Neural progenitor cell (in vitro differentiated cells): ENCODE measurements around the gene FES. TPM values are rescaled to one million over a fixed set of nuclear protein-coding genes. Genes with fewer than 3 reads are reported as not detected.
A peak's percentile ranks its signal among the peaks of the same experiment; 100 is the strongest.
"Not testable (repeated sequence)": the region's sequence is repeated elsewhere in the genome, so short reads cannot be mapped to it uniquely, and the experiment has no call there.

Experiments
- DNase-seq: peaks from one replicate; pipeline ENCODE4 v3.0.0-alpha.2; 2016; ENCODE audit warnings: low spot score
- H2AFZ ChIP-seq: fragments of 200-600 bp; sonication (generic); replicated peaks from 2 replicates; pipeline ENCODE4 v1.6.1; 2016; ENCODE audit warnings: antibody characterized with exemption
- H3F3A ChIP-seq: fragments of 200-600 bp; sonication (generic); 2 replicates; pipeline ENCODE4 v1.6.1; 2016; ENCODE audit warnings: antibody characterized with exemption, low read depth
- H3K27ac ChIP-seq: fragments of 200-600 bp; sonication (generic); 2 replicates; pipeline ENCODE4 v1.5.1; 2016; ENCODE audit warnings: mild to moderate bottlenecking
- H3K27me3 ChIP-seq: fragments of 200-600 bp; sonication (generic); 2 replicates; pipeline ENCODE4 v1.6.1; 2016; ENCODE audit warnings: mild to moderate bottlenecking, moderate library complexity
- H3K36me3 ChIP-seq: fragments of 200-600 bp; sonication (generic); 2 replicates; pipeline ENCODE4 v1.5.1; 2016
- H3K4me1 ChIP-seq: fragments of 200-600 bp; sonication (generic); 2 replicates; pipeline ENCODE4 v1.6.1; 2016; ENCODE audit warnings: mixed run types
- H3K4me2 ChIP-seq: fragments of 200-600 bp; sonication (generic); 2 replicates; pipeline ENCODE4 v1.6.1; 2016
- H3K4me3 ChIP-seq: fragments of 200-600 bp; sonication (generic); 2 replicates; pipeline ENCODE4 v1.5.1; 2016
- H3K79me2 ChIP-seq: fragments of 200-600 bp; sonication (generic); 2 replicates; pipeline ENCODE4 v1.6.1; 2016; ENCODE audit warnings: low read depth
- H3K9ac ChIP-seq: fragments of 200-600 bp; sonication (generic); 2 replicates; pipeline ENCODE4 v1.6.1; 2016
- H3K9me3 ChIP-seq: fragments of 200-600 bp; sonication (generic); 2 replicates; pipeline ENCODE4 v1.5.1; 2016; ENCODE audit warnings: low read depth
- H4K20me1 ChIP-seq: fragments of 200-600 bp; sonication (generic); 2 replicates; pipeline ENCODE4 v1.6.1; 2016; ENCODE audit warnings: low read depth
- H3K27ac Mint-ChIP-seq: 3 replicates; pipeline ENCODE4 v1.8.0; 2021; ENCODE audit warnings: mixed read lengths
- H3K27me3 Mint-ChIP-seq: 2 replicates; pipeline ENCODE4 v1.8.0; 2022; ENCODE audit warnings: low read depth, mild to moderate bottlenecking, inconsistent platforms, moderate library complexity, mixed read lengths; ENCODE audit not compliant: insufficient read depth
- H3K36me3 Mint-ChIP-seq: 3 replicates; pipeline ENCODE4 v1.8.0; 2021; ENCODE audit warnings: mixed read lengths
- H3K4me1 Mint-ChIP-seq: 3 replicates; pipeline ENCODE4 v1.8.0; 2021; ENCODE audit warnings: mixed read lengths
- H3K4me3 Mint-ChIP-seq: 3 replicates; pipeline ENCODE4 v1.8.0; 2021; ENCODE audit warnings: mild to moderate bottlenecking, moderate library complexity, mixed read lengths
- H3K9me3 Mint-ChIP-seq: 3 replicates; pipeline ENCODE4 v1.8.0; 2020; ENCODE audit warnings: mixed read lengths
- EZH2 ChIP-seq: fragments of 200-600 bp; sonication (generic); IDR thresholded peaks from 2 replicates; pipeline ENCODE4 v1.6.1; 2017; ENCODE audit warnings: antibody characterized with exemption, mild to moderate bottlenecking, moderate library complexity
- EZH2phosphoT487 ChIP-seq: fragments of 200-600 bp; sonication (generic); IDR thresholded peaks from 2 replicates; pipeline ENCODE4 v1.6.1; 2017; ENCODE audit warnings: antibody characterized with exemption
- total RNA-seq: library from RNA; depleted of rRNA; stranded (reverse); fragments of >200 nt; gene quantifications from 2 replicates; pipeline ENCODE4 v1.2.3, GENCODE V29; 2015; ENCODE audit warnings: low replicate concordance
- TF ChIP-seq, protein P1 (sequence below): fragments of 200-600 bp; sonication (generic); IDR thresholded peaks from 2 replicates; pipeline ENCODE4 v1.5.1; 2017; ENCODE audit warnings: antibody characterized with exemption, mild to moderate bottlenecking

FES gene
- total RNA-seq, 1 donor from 2014 or later, result 11.7 TPM

DNA sequence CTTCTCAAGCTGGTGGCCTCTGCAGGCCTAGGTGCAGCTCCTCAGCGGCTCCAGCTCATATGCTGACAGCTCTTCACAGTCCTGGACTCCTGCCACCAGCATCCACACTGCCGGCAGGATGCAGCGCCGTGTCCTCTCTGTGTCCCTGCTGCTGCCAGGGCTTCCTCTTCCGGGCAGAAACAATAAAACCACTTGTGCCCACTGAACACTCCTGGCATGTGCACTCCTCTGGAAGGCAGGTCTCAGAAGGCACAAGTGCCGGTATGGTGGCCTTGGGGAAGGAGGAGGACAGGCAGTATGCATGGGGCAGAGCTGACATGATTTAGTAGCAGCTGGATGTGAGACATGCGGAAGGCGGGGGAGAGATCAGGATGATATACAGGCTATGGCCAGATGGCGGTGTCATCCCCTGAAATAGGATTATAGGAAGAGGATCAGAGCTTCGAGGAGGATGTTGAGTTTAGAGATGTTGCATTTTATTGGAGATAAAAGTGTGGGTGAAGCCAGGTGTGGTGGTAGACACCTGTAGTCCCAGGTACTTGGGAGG lies 11.3 kb downstream of the FES start:
- Mint-ChIP-seq H3K4me3 (peak overlapping the region; percentile 24), H3K4me1 (no peaks in the 10 kb centered on the region), H3K9me3 (no peaks in the 10 kb centered on the region), H3K36me3 (no peaks in the 10 kb centered on the region), H3K27me3 (peaks cover 3% of the 10 kb centered on the region), H3K27ac (no peak overlapping the region)
- H3K79me2 ChIP-seq, result no peaks in the 10 kb centered on the region
- H3K9me3 ChIP-seq, result no peaks in the 10 kb centered on the region
- no peaks in the 10 kb centered on the region for H3K36me3 ChIP-seq
- H3K4me1 ChIP-seq, result no peaks in the 10 kb centered on the region
- H2AFZ ChIP-seq, result no peak overlapping the region
- H3F3A ChIP-seq, result peaks cover 3% of the 10 kb centered on the region
- H3K27me3 ChIP-seq, result no peaks in the 10 kb centered on the region
- no peaks in the 10 kb centered on the region for H4K20me1 ChIP-seq
- peak; percentile 26 for DNase-seq
- TF ChIP-seq EZH2phosphoT487, result no peak
- TF ChIP-seq, protein P1, sequence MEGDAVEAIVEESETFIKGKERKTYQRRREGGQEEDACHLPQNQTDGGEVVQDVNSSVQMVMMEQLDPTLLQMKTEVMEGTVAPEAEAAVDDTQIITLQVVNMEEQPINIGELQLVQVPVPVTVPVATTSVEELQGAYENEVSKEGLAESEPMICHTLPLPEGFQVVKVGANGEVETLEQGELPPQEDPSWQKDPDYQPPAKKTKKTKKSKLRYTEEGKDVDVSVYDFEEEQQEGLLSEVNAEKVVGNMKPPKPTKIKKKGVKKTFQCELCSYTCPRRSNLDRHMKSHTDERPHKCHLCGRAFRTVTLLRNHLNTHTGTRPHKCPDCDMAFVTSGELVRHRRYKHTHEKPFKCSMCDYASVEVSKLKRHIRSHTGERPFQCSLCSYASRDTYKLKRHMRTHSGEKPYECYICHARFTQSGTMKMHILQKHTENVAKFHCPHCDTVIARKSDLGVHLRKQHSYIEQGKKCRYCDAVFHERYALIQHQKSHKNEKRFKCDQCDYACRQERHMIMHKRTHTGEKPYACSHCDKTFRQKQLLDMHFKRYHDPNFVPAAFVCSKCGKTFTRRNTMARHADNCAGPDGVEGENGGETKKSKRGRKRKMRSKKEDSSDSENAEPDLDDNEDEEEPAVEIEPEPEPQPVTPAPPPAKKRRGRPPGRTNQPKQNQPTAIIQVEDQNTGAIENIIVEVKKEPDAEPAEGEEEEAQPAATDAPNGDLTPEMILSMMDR, result peak; percentile 14
- no peak overlapping the region for H3K4me3 ChIP-seq
- no peak overlapping the region for H3K4me2 ChIP-seq
- H3K9ac ChIP-seq, result no peak overlapping the region
- no peak overlapping the region for H3K27ac ChIP-seq

DNA sequence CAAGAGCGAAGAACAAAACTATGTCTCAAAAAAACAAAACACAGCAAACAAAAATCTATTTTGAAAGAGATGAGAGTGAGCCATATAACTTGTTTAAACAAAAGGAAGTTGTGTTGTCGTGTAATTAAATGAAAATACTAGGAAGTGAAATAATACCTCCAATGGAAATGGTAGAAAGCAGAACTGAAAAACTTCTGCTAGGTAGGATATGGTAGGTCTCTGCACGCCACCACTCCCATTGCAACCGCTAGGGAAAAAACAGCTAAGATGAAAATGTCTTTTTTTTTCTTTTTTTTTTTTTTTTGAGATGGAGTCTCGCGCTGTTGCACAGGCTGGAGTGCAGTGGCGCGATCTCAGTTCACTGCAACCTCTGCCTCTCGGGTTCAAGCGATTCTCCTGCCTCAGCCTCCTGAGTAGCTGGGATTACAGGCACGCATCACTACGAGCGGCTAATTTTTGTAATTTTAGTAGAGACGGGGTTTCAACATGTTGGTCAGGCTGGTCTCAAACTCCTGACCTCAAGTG lies 12.9 kb downstream of the FES start:
- not testable (repeated sequence) for H3K36me3 Mint-ChIP-seq, H3K36me3 ChIP-seq, H3K27ac Mint-ChIP-seq, H3K9me3 Mint-ChIP-seq, H3K4me3 ChIP-seq, H3K4me3 Mint-ChIP-seq, H3K27ac ChIP-seq, H2AFZ ChIP-seq, H3K9me3 ChIP-seq, H3K27me3 Mint-ChIP-seq, DNase-seq, H3K4me1 ChIP-seq, H3K79me2 ChIP-seq, H3K4me2 ChIP-seq, H3K9ac ChIP-seq, H4K20me1 ChIP-seq
- H3K4me1 Mint-ChIP-seq, result peaks cover 12% of the 10 kb centered on the region
- Histone ChIP-seq H3F3A (peaks cover 12% of the 10 kb centered on the region), H3K27me3 (peaks cover 10% of the 10 kb centered on the region)

DNA sequence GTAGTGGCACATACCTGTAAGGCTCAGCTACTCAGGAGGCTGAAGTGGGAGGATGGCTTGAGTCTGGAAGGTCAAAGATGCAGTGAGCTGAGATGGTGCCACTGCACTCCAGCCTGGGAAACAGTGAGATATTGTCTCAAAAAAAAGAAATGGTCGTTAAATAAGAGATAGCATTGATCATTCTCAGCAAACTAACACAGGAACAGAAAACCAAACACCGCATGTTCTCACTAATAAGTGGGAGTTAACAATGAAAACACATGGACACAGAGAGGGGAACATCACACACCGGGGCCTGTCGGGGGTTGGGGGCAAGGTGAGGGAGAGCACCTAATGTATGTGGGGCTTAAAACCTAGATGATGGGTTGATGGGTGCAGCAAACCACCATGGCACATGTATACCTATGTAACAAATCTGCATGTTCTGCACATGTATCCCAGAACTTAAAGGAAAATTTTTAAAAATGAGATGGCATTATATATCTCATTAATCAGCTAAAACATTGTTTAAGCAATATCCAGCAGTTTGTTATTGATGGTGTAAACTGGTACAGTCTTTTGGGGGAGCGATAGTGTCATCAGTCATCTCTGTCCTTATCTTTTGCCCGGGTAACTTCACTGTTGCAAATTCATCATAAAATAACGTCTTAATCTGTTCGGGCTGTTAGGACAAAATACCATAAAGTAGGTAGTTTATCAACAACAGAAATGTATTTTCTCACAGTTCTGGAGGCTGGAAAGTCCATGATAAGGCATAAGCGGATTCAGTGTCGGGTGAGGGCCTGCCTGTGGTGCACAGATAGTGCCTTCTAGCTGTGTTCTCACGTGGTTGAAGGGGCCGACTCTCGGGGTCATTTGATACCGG lies 17.1 kb downstream of the FES start:
- Mint-ChIP-seq H3K9me3 (no peaks in the 10 kb centered on the region), H3K36me3 (peaks cover 11% of the 10 kb centered on the region), H3K27ac (peak overlapping the region; percentile 11), H3K4me1 (peaks cover 12% of the 10 kb centered on the region), H3K27me3 (peaks cover 4% of the 10 kb centered on the region), H3K4me3 (peak overlapping the region; percentile 91)
- H3K79me2 ChIP-seq, result no peaks in the 10 kb centered on the region
- TF ChIP-seq, protein P1, result no peak
- TF ChIP-seq EZH2, result no peak
- no peak for TF ChIP-seq EZH2phosphoT487
- no peak overlapping the region for H3K27ac ChIP-seq
- H3K4me1 ChIP-seq, result peaks cover 16% of the 10 kb centered on the region
- H3K27me3 ChIP-seq, result peaks cover 33% of the 10 kb centered on the region
- no peak overlapping the region for H3K9ac ChIP-seq
- H3K36me3 ChIP-seq, result no peaks in the 10 kb centered on the region
- H2AFZ ChIP-seq, result no peak overlapping the region
- peak; percentile 51 for DNase-seq
- no peaks in the 10 kb centered on the region for H3K9me3 ChIP-seq
- peaks cover 25% of the 10 kb centered on the region for H3F3A ChIP-seq
- H3K4me3 ChIP-seq, result peak overlapping the region; percentile 86
- peak overlapping the region; percentile 79 for H3K4me2 ChIP-seq
- peaks cover 4% of the 10 kb centered on the region for H4K20me1 ChIP-seq
